Stimulated activated CD8-positive, alpha-beta memory T cell treated with anti-CD3 and anti-CD28 coated beads, Interleukin-7, amount 100 ng/mL, for 48 hours (primary cell): ENCODE data around the gene TIAM1.

ENCODE experiments used
- DNase-seq, 2 donors: peaks; one replicate each; pipeline ENCODE4 v3.0.0-alpha.2; 2020; ENCODE audit warnings: low read depth in 1 of 2; ENCODE audit errors: extremely low read depth in 1 of 2

Gene TIAM1

GRCh38 chr21:31288191-31288590 is 55.9 kb downstream of the TIAM1 start:
- no peak for DNase-seq

GRCh38 chr21:31287201-31287600 is 56.9 kb downstream of the TIAM1 start:
- no peak for DNase-seq

GRCh38 chr21:31286621-31287020 is 57.4 kb downstream of the TIAM1 start:
- no peak for DNase-seq

GRCh38 chr21:31284797-31285397 is 59.2 kb downstream of the TIAM1 start:
- DNase-seq = no peak

- DNase-seq = no peak
These were observed 61.0 kb downstream of the TIAM1 start for GRCh38 chr21:31283025-31283424.

- DNase-seq = no peak
These were observed 61.9 kb downstream of the TIAM1 start for GRCh38 chr21:31282095-31282709.

- no peak for DNase-seq
These were observed 62.5 kb downstream of the TIAM1 start for GRCh38 chr21:31281561-31281960.

GRCh38 chr21:31279986-31280385 is 64.1 kb downstream of the TIAM1 start:
- peak in 1 of 2 donors; percentile 29 for DNase-seq

- DNase-seq = no peak
These were observed 64.8 kb downstream of the TIAM1 start for GRCh38 chr21:31279214-31279613.

GRCh38 chr21:31278511-31279130 is 65.4 kb downstream of the TIAM1 start:
- DNase-seq = no peak

GRCh38 chr21:31276663-31277062 is 67.4 kb downstream of the TIAM1 start:
- no peak for DNase-seq

GRCh38 chr21:31275901-31276300 is 68.2 kb downstream of the TIAM1 start:
- DNase-seq = no peak

GRCh38 chr21:31273278-31273677 is 70.8 kb downstream of the TIAM1 start:
- DNase-seq = peak in 1 of 2 donors; percentile 17

- DNase-seq = no peak
These were observed 76.0 kb downstream of the TIAM1 start for GRCh38 chr21:31268090-31268489.

GRCh38 chr21:31267644-31268043 is 76.4 kb downstream of the TIAM1 start:
- no peak for DNase-seq

GRCh38 chr21:31266241-31266640 is 77.8 kb downstream of the TIAM1 start:
- no peak for DNase-seq

GRCh38 chr21:31265366-31266013 is 78.6 kb downstream of the TIAM1 start:
- no peak for DNase-seq

- DNase-seq = no peak
These were observed 79.5 kb downstream of the TIAM1 start for GRCh38 chr21:31264574-31264973.

- no peak for DNase-seq
These were observed 81.3 kb downstream of the TIAM1 start for GRCh38 chr21:31262728-31263127.

GRCh38 chr21:31261759-31262158 is 82.3 kb downstream of the TIAM1 start:
- DNase-seq = no peak

GRCh38 chr21:31260790-31261189 is 83.3 kb downstream of the TIAM1 start:
- no peak for DNase-seq

GRCh38 chr21:31258073-31258472 is 86.0 kb downstream of the TIAM1 start:
- DNase-seq = no peak
